GM19463 (cell line): ENCODE measurements around the gene NKD1.

Experiments
- ATAC-seq: cut with Tn5 transposase; IDR thresholded peaks from one replicate; pipeline ENCODE4 v1.9.1; 2021; ENCODE audit warnings: mild to moderate bottlenecking, moderate library complexity; ENCODE audit not compliant: unreplicated experiment

Gene NKD1

DNA sequence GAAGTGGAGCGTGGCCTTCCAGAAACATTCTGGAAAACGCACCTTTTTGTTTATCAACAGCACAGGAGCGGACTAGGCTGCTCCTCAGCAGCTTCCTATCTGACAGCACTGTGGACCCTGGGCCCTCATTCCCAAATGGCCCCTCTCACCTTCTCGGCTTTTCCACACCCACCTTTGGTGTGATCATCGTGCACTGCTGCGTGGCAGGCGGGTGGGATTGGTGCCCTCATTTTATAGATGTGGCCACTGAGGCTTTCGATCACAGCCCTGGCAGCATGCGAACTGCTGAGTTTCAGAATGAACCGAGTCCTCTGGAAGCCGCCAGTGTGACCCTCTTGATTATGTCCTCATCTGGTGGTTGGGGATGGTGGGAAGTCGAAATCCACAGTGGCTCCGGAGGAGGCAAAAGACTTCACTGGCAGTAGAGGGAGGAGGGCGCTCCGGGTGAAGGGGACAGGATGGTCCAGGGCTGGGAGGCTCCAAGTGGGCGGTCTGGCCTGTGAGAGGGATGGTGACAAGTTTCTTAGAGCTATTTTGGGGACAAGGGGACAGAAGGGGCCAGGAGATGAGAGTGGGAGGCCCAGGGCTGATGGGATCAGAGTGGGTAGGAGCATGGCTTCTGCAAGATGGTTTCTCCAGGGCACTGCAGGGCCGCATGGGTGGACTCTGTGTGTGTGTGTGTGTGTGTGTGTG, 49.5 kb downstream of the NKD1 start:
- no peak for ATAC-seq

DNA sequence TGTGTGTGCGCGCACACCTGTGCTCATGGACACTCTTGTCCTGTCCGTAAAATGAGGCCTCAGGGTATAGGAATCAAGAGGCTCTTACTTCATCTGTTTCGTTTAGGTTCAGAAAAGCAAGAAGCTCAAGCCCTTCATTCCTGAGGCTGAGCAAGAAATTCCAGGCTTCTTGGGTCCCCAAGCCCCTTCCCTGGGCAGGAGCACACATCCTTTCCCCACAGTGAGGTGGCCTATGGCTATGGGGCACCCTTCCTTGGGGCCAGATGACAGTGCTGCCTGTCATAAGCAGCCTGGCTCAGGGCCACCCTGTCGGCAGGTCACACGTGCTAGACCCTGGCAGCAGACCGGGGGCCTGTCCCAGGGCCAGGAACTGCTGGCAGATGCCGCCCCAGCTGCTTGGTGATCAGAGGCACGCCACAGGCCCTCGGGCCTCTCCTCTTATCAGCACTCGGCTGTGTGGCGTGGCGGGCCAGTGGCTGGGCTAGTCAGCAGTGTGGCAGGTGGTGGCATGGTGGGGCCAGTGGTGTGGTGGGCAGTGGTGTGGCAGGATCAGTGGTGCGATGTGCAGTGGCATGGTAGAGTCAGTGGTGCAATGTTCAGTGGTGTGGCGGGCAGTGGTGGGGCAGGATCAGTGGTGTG, 50.2 kb downstream of the NKD1 start:
- no peak for ATAC-seq

DNA sequence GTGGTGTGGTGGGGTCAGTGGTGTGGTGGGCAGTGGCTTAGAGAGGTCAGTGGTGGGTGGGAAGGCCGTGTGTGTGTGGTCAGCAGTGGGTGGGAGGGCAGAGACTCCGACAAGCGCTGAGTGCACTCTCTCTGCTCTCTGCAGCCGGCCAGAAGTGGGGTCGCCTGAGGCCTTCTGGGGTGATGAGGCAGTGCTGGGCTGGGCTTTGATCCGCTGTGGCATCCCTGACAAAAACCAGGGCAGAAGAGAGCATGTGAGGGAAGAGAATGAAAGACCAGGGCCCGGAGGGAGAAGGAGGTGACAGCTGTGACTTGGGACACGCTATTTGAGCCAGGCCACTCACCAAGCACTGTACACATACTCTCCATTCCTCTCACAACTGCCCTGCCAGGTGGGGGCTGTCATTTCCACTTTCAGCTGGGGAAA, 50.8 kb downstream of the NKD1 start:
- no peak for ATAC-seq

DNA sequence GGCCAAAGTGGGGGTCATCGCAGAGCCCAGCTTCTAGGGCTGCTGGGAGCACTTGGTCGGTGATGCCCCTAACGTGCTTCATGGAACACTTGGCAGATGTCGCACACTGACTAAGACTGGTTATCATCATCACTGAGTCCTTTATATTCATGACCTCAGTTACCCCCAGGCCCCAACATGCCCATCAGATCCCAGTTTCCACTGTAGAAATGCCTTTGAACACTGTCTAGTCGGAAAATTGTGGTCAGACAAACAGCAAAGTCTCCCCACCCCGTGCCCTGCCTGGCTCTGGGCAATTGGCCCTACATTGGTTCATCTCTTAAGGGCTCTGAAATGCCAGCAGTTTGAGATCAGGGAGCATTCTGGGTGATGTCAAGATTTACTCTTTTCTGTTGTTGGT, 51.3 kb downstream of the NKD1 start:
- ATAC-seq: no peak

DNA sequence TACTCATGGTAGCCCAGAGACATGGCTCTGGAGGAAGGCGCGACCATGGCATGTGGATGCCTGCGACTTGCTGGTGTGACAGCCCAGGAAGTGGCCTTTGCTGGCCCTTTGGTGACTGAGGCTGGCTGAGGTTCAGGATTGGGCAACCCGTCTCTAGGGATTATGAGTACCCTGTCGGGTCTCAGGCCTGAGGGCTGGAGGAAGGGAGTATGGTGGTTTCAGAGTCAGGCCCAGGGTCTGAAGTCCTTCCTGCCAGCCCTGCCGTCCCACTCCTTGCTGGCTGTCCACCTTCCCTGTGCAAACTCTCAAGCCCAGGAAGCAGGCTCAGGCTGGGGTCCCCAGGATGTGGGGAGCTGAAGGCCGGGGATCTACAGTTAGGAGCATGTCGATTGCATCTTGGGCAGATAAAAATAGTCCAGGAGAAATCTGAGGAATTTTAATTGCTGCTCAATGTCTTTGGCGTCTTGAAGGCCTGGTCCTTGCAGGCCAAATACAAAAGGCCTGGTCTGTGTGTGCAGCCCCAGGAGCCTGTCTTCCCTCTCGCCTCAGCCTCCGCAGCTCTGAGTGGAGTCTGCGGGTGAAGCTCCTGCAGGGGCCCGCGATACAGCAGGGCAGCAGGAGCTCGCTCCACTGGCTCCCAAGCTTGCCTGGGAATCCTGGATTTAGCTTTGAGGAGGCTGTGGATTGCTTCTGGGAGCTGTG, 52.5 kb downstream of the NKD1 start:
- no peak for ATAC-seq

DNA sequence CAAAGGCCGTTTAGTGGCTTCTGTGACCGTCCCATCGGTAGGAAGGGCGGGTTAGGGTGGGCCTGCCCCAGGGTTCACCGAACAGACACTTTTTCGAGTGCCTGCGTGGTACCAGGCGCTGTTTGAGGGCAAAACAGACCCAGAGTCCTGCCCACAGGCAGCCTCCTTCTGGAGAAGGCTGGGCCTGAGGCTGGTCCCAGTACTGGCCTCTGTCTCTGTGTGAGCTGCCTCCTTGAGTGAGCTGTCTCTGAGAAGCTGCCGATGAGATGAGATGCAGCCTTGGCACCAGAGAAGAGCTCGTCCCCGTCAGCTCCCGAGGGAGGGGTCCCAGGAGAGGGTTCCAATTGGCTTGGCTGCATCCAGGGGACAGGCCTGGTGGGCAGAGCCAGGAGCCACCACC, 53.1 kb downstream of the NKD1 start:
- no peak for ATAC-seq

DNA sequence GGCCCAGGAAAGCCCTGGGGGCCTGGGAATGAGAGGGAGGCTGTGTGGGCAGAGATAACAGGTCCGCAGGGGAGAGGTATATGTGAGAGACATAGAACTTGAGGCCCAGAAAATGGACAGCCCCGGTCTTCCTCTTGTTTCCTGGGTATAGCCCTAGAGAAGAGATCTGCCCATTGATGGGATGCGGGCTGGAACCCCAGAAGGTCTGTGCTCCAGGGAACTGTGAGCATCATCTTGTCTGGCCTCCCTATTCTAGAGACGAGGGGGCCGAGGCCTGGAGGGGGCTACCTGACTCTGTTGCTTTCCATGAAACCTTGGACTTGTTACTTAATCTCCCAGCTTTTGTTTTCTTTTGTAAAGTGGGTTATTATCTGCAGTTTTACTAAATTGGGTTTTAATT, 53.9 kb downstream of the NKD1 start:
- no peak for ATAC-seq

DNA sequence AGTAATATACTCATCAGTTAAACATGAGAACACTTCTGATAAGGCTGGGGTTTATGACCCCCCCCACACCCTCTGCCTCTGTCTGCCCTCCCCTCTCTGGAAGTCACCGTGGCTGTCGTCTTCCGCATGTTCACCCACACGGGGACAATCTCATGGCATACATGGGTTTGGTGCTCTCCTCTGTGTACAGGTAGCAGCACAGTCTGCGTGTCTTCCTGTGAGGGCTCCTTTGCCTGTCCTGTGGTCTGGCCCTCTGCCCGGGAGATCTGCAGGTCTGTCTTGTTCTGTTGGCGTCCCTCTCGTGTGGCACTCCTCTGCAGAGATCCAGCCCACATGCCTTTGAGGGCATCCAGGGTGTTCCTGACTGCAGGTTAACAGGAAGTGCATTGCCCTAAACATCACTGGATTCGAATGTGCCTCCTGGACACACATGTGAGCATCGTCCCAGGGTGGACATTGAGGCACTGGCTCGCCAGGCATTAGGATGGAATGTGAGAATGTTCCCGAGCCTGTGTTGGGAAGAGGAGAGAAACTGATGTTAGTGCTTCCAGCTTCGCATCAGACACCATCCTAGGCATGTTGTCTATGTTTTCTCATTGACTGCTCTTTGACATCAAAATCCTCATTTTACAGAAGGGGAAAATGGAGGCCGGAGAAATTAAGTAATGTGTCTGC, 54.5 kb downstream of the NKD1 start:
- no peak for ATAC-seq

DNA sequence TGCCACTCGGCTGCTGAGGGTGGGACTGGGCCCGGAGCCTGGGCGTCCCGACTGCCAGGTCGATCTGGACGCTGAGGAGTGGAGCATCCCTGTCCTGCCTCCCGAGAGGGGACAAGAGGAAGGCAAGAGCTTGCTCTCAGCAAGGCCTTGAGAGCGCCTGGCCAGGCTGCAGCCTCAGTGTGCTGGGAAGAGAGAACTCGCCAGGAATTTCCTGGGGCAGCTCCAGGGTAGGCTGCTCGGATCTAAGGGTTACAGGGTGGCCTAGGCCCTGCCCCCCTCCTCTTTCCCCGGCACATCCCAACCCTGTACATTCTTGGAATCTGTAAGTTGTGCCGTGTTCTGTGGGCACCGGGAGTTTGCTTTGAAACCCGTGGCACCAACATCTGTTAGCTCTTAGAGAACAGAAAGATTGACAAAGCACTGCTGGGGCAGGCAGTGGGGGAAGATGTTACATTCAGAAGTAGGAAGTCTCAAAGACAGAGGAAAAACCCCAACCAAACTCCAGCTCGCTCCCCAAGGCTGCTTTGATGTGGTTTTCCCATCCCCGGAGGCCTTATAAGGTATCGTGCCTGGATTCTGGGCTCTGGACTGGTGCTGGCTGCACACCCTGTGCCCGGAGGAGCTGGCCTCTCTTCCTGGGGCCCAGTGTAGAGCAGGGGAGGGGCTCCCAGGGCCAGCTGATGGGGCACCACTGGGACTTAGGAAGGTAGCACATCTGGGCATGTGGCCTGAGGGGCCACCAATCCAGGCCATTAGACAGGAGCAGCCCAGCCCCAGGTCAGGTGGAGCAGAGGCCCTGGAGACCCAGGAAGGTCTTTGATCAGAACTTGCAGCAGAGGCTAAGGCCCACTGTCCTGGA, 55.2 kb downstream of the NKD1 start:
- ATAC-seq: no peak

DNA sequence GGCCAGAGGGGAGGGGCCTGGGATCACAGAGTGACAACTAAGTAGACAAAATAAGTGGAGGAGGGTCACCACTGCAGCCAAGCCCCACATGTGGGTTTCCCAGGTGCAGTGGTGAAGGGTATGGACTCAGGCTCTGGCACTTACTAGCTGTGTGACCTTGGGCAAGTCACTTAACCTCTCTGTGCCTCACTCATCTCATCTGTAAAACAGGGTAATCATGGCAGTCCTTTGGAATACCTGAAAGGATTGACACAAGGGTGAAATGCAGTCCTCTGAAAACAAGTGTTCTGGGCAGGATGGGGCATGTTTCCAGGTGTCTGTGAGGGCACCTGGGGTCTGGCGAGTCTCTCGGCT, 55.8 kb downstream of the NKD1 start:
- ATAC-seq: no peak

DNA sequence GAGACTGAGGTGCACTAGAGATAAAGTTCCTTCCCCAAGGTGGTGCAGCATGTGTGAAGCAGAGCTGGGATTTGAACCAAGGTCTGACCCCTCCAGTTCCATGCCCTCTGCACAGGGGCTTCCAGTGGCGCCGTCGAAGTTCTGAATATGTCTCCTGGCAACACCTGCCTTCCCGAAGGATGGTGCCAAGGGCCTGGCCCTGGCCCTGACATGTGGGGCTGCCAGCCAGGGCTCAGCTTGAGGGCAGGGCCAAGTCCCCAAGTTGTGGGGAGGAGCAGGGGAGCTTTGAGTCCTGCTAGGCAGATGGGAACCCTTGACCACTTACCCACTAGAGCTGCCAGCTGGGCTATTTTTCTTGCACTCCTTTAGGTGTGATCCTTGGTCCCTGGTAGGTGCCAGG, 56.4 kb downstream of the NKD1 start:
- no peak for ATAC-seq

DNA sequence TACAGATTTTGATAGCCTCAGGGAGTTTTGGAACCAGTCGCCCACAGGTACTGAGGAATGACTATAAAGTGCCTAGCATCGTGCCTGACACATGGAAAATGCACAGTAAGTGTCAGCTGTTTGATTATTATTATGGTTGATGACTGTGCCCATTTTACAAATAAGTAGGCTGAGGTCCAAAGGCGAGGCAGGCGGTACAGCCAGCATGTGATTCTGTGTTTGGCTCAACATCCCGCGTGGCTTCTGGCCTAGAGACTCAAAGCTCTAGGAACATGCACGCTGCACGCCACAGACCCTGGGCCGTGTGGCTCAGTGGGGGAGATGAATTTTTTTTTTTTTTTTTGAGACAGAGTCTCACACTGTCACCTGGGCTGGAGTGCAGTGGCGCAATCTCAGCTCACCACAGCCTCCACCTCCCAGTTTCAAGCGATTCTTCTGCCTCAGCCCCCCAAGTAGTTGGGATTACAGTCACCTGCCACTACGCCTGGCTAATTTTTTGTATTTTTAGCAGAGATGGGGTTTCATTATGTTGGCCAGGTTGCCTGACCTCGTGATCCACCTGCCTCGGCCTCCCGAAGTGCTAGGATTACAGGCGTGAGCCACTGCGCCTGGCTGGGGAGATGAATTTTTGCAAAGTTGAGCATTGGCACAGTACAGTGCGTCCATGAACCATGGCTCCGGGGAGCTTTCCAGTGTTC, 57.7 kb downstream of the NKD1 start:
- ATAC-seq: no peak

DNA sequence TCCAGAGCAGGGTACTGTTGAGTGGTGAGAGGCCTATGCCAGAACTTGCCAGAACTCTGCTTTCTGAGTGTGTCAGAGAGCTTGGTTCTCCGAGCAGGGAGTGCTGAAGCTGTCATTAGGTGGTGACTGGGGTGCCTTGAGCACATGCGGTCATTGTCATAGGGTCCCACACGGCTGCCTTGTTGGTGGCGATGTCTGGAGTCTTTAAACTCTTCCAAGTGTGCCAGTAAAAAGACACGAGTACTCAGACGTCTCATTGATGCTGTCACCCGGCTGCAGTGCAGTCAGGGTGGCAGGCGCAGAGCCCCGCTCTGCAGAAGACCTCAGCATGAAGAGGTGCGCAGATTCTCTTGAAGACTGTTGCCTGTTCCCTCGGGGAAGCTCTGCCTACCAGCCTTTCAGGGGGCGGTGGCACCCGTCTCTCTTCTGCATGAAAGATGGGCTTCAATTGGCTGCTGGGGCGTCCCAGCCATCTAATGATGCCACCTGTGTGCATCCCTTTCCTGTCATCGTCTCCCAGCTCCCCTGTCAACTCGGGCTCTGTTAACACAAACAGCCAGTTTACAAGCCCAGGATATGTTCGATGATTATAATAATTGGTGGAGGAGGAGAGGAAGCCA, 58.3 kb downstream of the NKD1 start:
- no peak for ATAC-seq

DNA sequence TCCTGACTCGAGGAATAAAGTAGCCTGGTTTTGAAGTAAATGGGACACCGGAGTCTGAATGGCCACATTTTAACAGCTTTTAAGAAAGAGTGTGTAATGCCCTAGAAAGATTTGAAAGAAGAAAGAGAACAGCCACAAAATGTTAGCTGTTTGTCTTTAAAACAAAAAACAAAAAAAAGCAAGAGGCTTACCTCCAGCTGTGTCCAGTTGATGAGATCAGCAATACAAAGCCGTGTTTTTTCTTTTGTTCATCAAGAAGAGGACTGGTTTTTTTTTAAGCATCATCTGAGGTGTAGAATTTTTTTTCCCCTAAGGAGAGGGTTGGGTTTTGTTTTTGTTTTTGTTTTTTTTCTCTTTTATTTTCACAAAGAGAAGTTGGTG, 58.8 kb downstream of the NKD1 start:
- no peak for ATAC-seq

DNA sequence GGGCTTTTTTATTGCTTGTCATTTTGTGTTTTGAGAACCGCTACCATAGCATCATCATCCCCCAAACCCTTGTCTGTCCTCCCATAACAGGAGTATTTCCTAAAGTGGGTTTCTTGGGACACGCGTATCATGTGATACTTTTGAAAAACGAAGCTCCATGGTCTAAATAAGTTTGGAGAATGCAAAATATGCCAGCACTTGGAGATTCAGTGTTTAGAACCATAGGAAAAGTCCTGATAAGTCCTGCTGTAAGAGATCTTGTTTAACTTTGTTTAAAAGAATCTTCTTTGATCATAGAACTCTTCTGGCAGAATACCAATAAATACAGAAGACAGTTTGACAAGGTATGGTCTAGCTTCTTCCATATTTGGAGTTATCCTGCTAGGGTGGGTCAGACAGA, 59.3 kb downstream of the NKD1 start:
- ATAC-seq: no peak

DNA sequence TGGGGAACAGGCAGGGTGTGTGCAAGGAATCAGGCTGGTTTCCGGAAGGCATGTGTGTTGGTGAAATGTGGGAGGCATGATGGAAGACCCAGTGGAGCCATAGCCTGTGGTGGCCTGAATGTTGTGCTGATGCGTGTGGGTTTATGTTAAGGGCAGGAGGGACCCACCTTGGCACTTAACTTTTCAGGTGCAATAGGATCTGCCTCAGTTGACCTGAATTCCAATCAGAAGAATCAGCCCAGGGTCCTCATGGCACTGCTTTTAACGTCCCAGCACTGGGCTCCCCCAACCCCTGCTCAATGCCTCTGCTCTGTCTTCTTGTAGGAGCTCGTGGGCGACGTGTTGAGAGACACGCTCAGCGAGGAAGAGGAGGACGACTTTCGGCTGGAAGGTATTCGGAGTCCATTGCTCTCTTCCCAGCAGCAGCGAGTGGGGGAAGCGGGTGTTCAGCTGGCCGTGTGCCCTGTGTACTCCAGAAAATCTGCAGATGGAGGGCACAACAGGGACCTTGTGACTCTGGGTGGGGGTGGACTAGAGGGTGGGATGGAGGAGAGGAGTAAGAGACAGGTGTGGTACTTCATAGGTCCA, 59.9 kb downstream of the NKD1 start:
- no peak for ATAC-seq

DNA sequence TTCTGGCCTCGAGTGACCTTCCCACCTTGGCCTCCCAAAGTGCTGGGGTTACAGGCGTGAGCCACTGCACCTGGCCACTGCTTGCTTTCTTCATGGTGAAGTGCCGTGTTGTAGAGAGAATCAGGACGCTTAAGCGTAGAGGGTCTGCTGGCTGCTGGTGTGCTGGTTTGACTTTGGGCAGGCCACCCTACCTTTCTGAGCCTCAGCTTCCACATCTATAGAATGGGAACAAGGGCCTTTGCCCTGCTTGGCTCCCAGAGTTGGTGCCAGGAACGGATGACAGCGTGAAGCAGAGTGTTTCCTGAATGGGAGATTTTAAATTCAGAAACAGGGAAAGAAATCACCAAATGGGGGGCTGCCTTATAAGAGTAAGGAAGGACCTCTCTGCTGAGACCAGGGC, 60.9 kb downstream of the NKD1 start:
- no peak for ATAC-seq

DNA sequence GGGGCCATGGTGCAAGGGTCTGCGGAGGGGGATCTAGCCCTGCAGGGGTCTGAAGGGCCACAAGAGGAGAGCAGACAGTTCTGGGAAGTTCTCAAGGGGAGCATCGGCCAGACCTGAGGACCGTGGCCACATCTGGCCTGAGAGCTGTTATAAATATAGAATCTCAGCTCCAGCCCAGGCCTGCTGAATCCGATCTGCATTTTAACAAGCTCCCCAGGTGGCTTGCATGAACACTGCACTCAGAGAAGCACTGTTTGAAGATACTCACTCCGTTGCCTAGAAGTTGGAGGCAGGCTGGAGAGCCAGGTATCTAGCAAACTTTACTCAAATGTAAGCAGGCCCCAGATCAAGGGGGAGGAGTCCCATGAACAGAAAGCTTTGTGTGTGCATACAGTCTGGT, 61.3 kb downstream of the NKD1 start:
- ATAC-seq: no peak
